Measurements from ENCODE around the gene C22orf15. TPM values are rescaled to one million over a fixed set of nuclear protein-coding genes. Genes with fewer than 3 reads are reported as not detected.

C22orf15 gene
- total RNA-seq, 1 experiment from 2014 or later: not detected

- Histone ChIP-seq H4K20me1 (ENCODE audit: insufficient read depth) (no peaks in the 10 kb centered on the region), H3K4me3 (no peak overlapping the region), H3K9me2 (ENCODE audit: insufficient read depth) (no peaks in the 10 kb centered on the region), H3K79me2 (ENCODE audit: low read depth) (no peaks in the 10 kb centered on the region), H3K9me3 (ENCODE audit: insufficient read depth, low read depth) (no peaks in the 10 kb centered on the region), H3K4me1 (replicated peaks; ENCODE audit: insufficient read depth) (0 out of 2 replicates have a peak, but pooled peaks cover 2% of the 10 kb centered on the region), H3F3A (ENCODE audit: insufficient read depth, low read depth) (peaks cover 7% of the 10 kb centered on the region; the same call in 1 of the 2 replicates), H3K36me3 (ENCODE audit: low read depth) (no peaks in the 10 kb centered on the region), H3K27ac (no peak overlapping the region), H3K27me3 (ENCODE audit: insufficient read depth, low read depth) (no peaks in the 10 kb centered on the region), H3K4me2 (no peak overlapping the region), H2AFZ (no peak overlapping the region)
- intact Hi-C loops (cut with micrococcal nuclease; ENCODE audit: unreplicated experiment): no loop called here
- TF ChIP-seq CTCF (conservative IDR thresholded peaks at IDR 0.05): no peak
- TF ChIP-seq EZH2 (IDR thresholded peaks at IDR 0.05; ENCODE audit: low read depth): no peak
- CTCF ChIA-PET: no interaction called here
- POLR2A ChIA-PET (ENCODE audit: unreplicated experiment): no interaction called here
- no peak for DNase-seq
- no TSS peak for BruUV-seq (replicated peaks)
Measured at GRCh38 chr22:23756891-23757290, 5.9 kb upstream of the C22orf15 start.

GRCh38 chr22:23759566-23759965 lies 3.2 kb upstream of the C22orf15 start:
- no peak overlapping the region for H3K27ac ChIP-seq
- H3F3A ChIP-seq (ENCODE audit: insufficient read depth, low read depth): peaks cover 9% of the 10 kb centered on the region; the same call in 1 of the 2 replicates
- H3K79me2 ChIP-seq (ENCODE audit: low read depth): no peaks in the 10 kb centered on the region
- no TSS peak for BruUV-seq (replicated peaks)
- H3K9me2 ChIP-seq (ENCODE audit: insufficient read depth): no peaks in the 10 kb centered on the region
- intact Hi-C loops (cut with micrococcal nuclease; ENCODE audit: unreplicated experiment): no loop called here
- H3K4me1 ChIP-seq (replicated peaks; ENCODE audit: insufficient read depth): no peaks in the 10 kb centered on the region
- no peaks in the 10 kb centered on the region for H3K36me3 ChIP-seq (ENCODE audit: low read depth)
- no peak for DNase-seq
- H3K4me2 ChIP-seq: no peak overlapping the region
- no peak overlapping the region for H2AFZ ChIP-seq
- CTCF ChIA-PET: interaction anchor here (0.6 kb wide), 1 partner anchor 11 kb away, joined by 7 read pairs; no protein-coding TSS in a partner anchor
- H3K27me3 ChIP-seq (ENCODE audit: insufficient read depth, low read depth): no peaks in the 10 kb centered on the region
- POLR2A ChIA-PET (ENCODE audit: unreplicated experiment): no interaction called here
- no peaks in the 10 kb centered on the region for H3K9me3 ChIP-seq (ENCODE audit: insufficient read depth, low read depth)
- H4K20me1 ChIP-seq (ENCODE audit: insufficient read depth): peaks cover 10% of the 10 kb centered on the region; the same call in 1 of the 2 replicates
- TF ChIP-seq EZH2 (IDR thresholded peaks at IDR 0.05; ENCODE audit: low read depth) (no peak), CTCF (conservative IDR thresholded peaks at IDR 0.05) (no peak)
- no peak overlapping the region for H3K4me3 ChIP-seq

GRCh38 chr22:23760056-23760455 lies 2.7 kb upstream of the C22orf15 start:
- peaks cover 15% of the 10 kb centered on the region for H4K20me1 ChIP-seq (ENCODE audit: insufficient read depth)
- H3K9me2 ChIP-seq (ENCODE audit: insufficient read depth): no peaks in the 10 kb centered on the region
- intact Hi-C loops (cut with micrococcal nuclease; ENCODE audit: unreplicated experiment): no loop called here
- H3K9me3 ChIP-seq (ENCODE audit: insufficient read depth, low read depth): no peaks in the 10 kb centered on the region
- H2AFZ ChIP-seq: no peak overlapping the region
- no peak overlapping the region for H3K4me3 ChIP-seq
- ChIA-PET CTCF (interaction anchor here (0.6 kb wide), 1 partner anchor 11 kb away, joined by 7 read pairs; no protein-coding TSS in a partner anchor), POLR2A (ENCODE audit: unreplicated experiment) (no interaction called here)
- DNase-seq: no peak
- peaks cover 10% of the 10 kb centered on the region; the same call in 1 of the 2 replicates for H3F3A ChIP-seq (ENCODE audit: insufficient read depth, low read depth)
- H3K4me1 ChIP-seq (replicated peaks; ENCODE audit: insufficient read depth): 0 out of 2 replicates have a peak, but pooled peaks cover 3% of the 10 kb centered on the region
- no TSS peak for BruUV-seq (replicated peaks)
- H3K27ac ChIP-seq: no peak overlapping the region
- no peaks in the 10 kb centered on the region for H3K27me3 ChIP-seq (ENCODE audit: insufficient read depth, low read depth)
- no peaks in the 10 kb centered on the region for H3K36me3 ChIP-seq (ENCODE audit: low read depth)
- H3K79me2 ChIP-seq (ENCODE audit: low read depth): no peaks in the 10 kb centered on the region
- TF ChIP-seq CTCF (conservative IDR thresholded peaks at IDR 0.05) (no peak), EZH2 (IDR thresholded peaks at IDR 0.05; ENCODE audit: low read depth) (no peak)
- H3K4me2 ChIP-seq: no peak overlapping the region
